ENCODE data around the gene GOLIM4.
"Not testable (repeated sequence)": the region's sequence is repeated elsewhere in the genome, so short reads cannot be mapped to it uniquely, and the experiment has no call there.

The GOLIM4 gene

DNA sequence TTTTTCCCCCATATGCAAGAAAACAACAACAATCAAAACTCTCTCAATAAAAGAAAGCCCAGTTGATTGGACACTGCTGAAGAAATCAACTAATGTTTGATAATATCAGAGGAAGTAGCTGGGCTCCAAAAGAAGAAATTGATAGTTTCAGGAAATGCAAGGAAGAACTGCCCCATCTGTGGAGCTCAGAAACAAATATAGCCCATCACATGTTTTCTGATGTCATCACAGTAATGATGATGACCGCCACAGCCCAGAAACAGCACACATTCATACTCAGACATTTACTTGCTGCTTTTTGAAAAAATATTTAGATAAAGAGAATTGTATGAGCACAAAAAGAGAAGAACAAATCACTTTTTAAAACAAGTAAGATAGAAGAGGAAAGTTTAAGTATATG lies 67.6 kb downstream of the GOLIM4 start:
- TF ChIP-seq, protein P1, sequence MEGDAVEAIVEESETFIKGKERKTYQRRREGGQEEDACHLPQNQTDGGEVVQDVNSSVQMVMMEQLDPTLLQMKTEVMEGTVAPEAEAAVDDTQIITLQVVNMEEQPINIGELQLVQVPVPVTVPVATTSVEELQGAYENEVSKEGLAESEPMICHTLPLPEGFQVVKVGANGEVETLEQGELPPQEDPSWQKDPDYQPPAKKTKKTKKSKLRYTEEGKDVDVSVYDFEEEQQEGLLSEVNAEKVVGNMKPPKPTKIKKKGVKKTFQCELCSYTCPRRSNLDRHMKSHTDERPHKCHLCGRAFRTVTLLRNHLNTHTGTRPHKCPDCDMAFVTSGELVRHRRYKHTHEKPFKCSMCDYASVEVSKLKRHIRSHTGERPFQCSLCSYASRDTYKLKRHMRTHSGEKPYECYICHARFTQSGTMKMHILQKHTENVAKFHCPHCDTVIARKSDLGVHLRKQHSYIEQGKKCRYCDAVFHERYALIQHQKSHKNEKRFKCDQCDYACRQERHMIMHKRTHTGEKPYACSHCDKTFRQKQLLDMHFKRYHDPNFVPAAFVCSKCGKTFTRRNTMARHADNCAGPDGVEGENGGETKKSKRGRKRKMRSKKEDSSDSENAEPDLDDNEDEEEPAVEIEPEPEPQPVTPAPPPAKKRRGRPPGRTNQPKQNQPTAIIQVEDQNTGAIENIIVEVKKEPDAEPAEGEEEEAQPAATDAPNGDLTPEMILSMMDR (conservative IDR thresholded peaks at IDR 0.05; ENCODE audit: control insufficient read depth, insufficient read depth, low read depth, low read length), result no peak
- DNase-seq (ENCODE audit: low read depth), result no peak
- no peak overlapping the region for H3K4me3 ChIP-seq (ENCODE audit: control insufficient read depth, low read depth, low read length)

DNA sequence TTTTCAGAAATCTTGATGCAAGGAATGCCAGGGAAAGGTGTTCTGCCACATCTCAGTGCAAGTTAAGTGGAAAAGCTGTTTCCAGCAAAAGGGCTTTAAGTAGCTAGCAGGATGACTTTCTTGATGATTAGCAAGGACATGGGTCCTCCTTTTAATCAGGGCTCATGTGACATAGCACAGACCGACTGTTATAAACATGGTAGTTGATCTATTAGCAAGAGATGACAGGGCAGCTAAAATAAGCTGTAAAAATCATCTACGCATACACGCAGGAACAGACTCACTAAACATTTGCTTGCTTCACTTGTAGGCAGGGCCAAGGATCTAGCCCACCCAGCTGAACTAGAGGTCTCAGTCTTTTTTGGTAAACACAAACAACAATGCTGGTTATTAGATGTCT lies 69.0 kb downstream of the GOLIM4 start:
- H3K4me3 ChIP-seq (ENCODE audit: control insufficient read depth, low read depth, low read length), result no peak overlapping the region
- no peak for DNase-seq (ENCODE audit: low read depth)
- TF ChIP-seq, protein P1 (conservative IDR thresholded peaks at IDR 0.05; ENCODE audit: control insufficient read depth, insufficient read depth, low read depth, low read length), result no peak

DNA sequence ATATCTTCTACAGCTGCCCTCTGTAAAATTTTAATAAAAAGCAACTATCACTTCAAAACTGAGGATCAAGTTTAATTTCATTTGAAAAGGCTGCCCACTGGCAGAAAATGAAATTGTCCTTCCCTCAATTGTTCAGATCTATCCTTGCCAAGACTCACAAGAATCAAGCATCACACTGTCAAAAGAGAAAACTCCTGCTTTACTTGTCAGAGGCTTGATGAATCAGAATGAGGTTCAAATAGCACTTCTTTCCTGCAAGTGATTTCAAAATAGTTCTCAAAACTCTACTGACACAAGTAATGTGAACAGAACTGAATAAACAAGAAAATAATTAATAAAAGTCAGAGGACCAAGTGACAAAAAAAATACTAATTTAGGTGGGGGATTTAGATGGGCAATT lies 70.6 kb downstream of the GOLIM4 start:
- DNase-seq (ENCODE audit: low read depth), result peak; percentile 77
- no peak overlapping the region for H3K4me3 ChIP-seq (ENCODE audit: control insufficient read depth, low read depth, low read length)
- TF ChIP-seq, protein P1 (conservative IDR thresholded peaks at IDR 0.05; ENCODE audit: control insufficient read depth, insufficient read depth, low read depth, low read length), result no peak

DNA sequence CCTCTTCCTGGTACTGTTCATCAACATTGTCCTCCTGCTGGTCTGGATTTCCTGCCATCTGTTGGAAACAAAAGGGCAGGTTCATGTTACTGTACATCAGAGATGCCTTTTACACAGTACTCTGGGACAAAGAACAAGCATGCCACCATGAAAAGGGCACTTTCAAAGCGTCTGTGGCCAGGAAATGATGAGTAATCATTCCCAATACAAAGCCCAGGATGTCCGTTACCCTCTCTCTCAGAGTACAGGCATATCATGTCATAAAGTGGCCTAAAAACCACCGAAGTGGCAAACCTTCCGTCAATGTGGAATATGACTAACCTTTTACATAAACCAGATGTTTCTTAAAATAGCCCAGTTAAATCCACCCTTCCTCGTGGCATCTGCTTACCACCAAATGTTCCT lies 71.2 kb downstream of the GOLIM4 start:
- peak; percentile 98 for DNase-seq (ENCODE audit: low read depth)
- TF ChIP-seq, protein P1 (conservative IDR thresholded peaks at IDR 0.05; ENCODE audit: control insufficient read depth, insufficient read depth, low read depth, low read length), result no peak
- H3K4me3 ChIP-seq (ENCODE audit: control insufficient read depth, low read depth, low read length), result no peak overlapping the region

DNA sequence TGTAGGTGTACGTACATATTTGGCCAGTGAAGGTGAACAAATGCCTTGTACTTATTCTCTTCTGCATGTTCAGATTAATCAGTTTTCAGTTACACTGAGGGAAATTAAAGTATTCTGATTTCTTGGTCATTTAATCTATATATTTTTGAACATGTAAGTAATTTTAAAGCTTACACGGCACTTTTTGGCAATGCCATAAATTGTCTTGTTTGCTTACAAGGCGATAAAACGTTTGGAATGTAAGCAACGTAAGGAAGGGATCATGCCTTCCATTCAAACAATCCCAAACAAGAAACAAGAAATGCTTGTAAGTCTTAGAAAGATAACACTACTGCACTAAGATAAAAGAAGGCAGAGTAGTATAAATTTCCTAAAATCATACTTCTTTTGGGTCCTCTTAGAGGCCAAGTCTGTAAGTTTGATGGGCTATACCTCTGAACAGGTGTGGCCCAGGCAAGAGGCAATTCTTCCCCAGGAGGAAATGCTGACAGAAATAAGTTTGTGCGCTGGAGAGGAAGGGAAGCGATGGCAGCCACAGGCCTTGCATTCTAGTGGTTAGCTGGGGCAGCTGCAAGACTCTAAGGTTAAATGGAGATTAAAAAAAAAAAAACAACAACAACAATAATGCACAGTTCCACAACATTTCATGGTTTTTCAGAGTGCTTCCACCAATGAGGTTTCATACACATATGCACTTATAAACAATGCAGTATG lies 73.8 kb downstream of the GOLIM4 start:
- TF ChIP-seq, protein P1 (conservative IDR thresholded peaks at IDR 0.05; ENCODE audit: control insufficient read depth, insufficient read depth, low read depth, low read length), result no peak
- DNase-seq (ENCODE audit: low read depth), result no peak

DNA sequence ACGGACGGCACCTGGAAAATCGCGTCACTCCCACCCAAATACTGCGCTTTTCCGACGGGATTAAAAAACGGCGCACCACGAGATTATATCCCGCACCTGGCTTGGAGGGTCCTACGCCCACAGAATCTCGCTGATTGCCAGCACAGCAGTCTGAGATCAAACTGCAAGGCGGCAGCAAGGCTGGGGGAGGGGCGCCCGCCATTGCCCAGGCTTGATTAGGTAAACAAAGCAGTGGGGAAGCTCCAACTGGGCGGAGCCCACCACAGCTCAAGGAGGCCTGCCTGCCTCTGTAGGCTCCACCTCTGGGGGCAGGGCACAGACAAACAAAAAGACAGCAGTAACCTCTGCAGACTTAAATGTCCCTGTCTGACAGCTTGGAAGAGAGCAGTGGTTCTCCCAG lies 84.4 kb downstream of the GOLIM4 start:
- not testable (repeated sequence) for H3K4me3 ChIP-seq (ENCODE audit: control insufficient read depth, low read depth, low read length); DNase-seq (ENCODE audit: low read depth)

More for the DNA sequence above, 73.8 kb downstream of the GOLIM4 start:
- no peak overlapping the region for H3K4me3 ChIP-seq (ENCODE audit: control insufficient read depth, low read depth, low read length)

DNA sequence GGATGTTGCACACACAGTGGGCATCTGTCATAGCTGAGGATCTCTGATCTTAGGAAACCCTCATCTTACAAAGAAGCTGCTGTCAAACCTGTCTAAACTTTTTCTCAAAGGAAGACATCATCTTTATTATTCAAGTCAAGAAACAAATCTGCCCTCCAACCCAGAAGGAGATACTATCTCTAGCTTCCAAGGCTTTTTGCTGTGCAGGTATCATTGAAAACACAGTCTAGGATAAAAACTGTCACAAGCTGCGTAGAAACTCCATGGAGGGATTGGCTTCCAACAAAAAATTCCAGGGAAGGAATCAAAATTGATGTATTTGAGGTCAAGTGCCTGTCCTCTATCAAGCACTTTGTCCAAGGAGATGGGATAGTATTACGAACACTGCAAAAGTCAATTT lies 89.1 kb downstream of the GOLIM4 start:
- H3K4me3 ChIP-seq (ENCODE audit: control insufficient read depth, low read depth, low read length), result no peak overlapping the region
- no peak for DNase-seq (ENCODE audit: low read depth)
- TF ChIP-seq, protein P1 (conservative IDR thresholded peaks at IDR 0.05; ENCODE audit: control insufficient read depth, insufficient read depth, low read depth, low read length), result no peak
